Osteocyte (in vitro differentiated cells): ENCODE measurements around the gene KRT38. TPM values are rescaled to one million over a fixed set of nuclear protein-coding genes. Genes with fewer than 3 reads are reported as not detected.

Source experiments
- DNase-seq: peaks from one replicate; pipeline ENCODE4 v3.0.0; 2021; ENCODE audit warnings: mixed read lengths; ENCODE audit not compliant: unreplicated experiment; ENCODE audit errors: extremely low spot score
- H3K27ac Mint-ChIP-seq: one replicate; pipeline ENCODE4 v1.8.0; 2021; ENCODE audit warnings: mild to moderate bottlenecking, mixed read lengths; ENCODE audit not compliant: unreplicated experiment
- H3K27me3 Mint-ChIP-seq: one replicate; pipeline ENCODE4 v1.8.0; 2021; ENCODE audit warnings: mixed read lengths; ENCODE audit not compliant: unreplicated experiment
- H3K36me3 Mint-ChIP-seq: one replicate; pipeline ENCODE4 v1.8.0; 2021; ENCODE audit warnings: mixed read lengths; ENCODE audit not compliant: unreplicated experiment
- H3K4me1 Mint-ChIP-seq: one replicate; pipeline ENCODE4 v1.8.0; 2021; ENCODE audit warnings: mixed read lengths; ENCODE audit not compliant: unreplicated experiment
- H3K4me3 Mint-ChIP-seq: one replicate; pipeline ENCODE4 v1.8.0; 2021; ENCODE audit warnings: mild to moderate bottlenecking, moderate library complexity, mixed read lengths; ENCODE audit not compliant: unreplicated experiment
- H3K9me3 Mint-ChIP-seq: one replicate; pipeline ENCODE4 v1.8.0; 2021; ENCODE audit warnings: mixed read lengths; ENCODE audit not compliant: unreplicated experiment
- CTCF ChIP-seq: fragments of 200-600 bp; sonication (generic); IDR thresholded peaks from 2 replicates; pipeline ENCODE4 v1.5.0; 2021; ENCODE audit warnings: antibody characterized with exemption, mild to moderate bottlenecking, moderate library complexity
- total RNA-seq: library from RNA; stranded (reverse); gene quantifications from 2 replicates; pipeline ENCODE4 v1.2.1, GENCODE V29; 2021

The KRT38 gene
- total RNA-seq, 1 donor from 2014 or later: not detected

- no peaks in the 10 kb centered on the region for H3K36me3 Mint-ChIP-seq
- no peak for TF ChIP-seq CTCF
- peaks cover 17% of the 10 kb centered on the region for H3K4me1 Mint-ChIP-seq
- no peak overlapping the region for H3K4me3 Mint-ChIP-seq
- no peak overlapping the region for H3K27ac Mint-ChIP-seq
- H3K9me3 Mint-ChIP-seq: no peaks in the 10 kb centered on the region
- peaks cover 2% of the 10 kb centered on the region for H3K27me3 Mint-ChIP-seq
- no peak for DNase-seq
Measured at GRCh38 chr17:41421116-41421515, 19.7 kb downstream of the KRT38 start.

- no peak for DNase-seq
- TF ChIP-seq CTCF: no peak
- peaks cover 25% of the 10 kb centered on the region for H3K4me1 Mint-ChIP-seq
- H3K9me3 Mint-ChIP-seq: no peaks in the 10 kb centered on the region
- H3K4me3 Mint-ChIP-seq: no peak overlapping the region
- H3K27ac Mint-ChIP-seq: no peak overlapping the region
- H3K27me3 Mint-ChIP-seq: peaks cover 1% of the 10 kb centered on the region
- H3K36me3 Mint-ChIP-seq: no peaks in the 10 kb centered on the region
Measured at GRCh38 chr17:41420134-41420533, 20.6 kb downstream of the KRT38 start.

GRCh38 chr17:41419716-41420115 is 21.1 kb downstream of the KRT38 start:
- Mint-ChIP-seq H3K36me3 (no peaks in the 10 kb centered on the region), H3K4me3 (no peak overlapping the region), H3K9me3 (no peaks in the 10 kb centered on the region), H3K27ac (no peak overlapping the region), H3K4me1 (peaks cover 25% of the 10 kb centered on the region), H3K27me3 (no peaks in the 10 kb centered on the region)
- no peak for DNase-seq
- TF ChIP-seq CTCF: no peak

GRCh38 chr17:41418116-41418860 is 22.5 kb downstream of the KRT38 start:
- TF ChIP-seq CTCF: no peak
- no peak for DNase-seq
- Mint-ChIP-seq H3K27me3 (no peaks in the 10 kb centered on the region), H3K9me3 (no peaks in the 10 kb centered on the region), H3K27ac (no peak overlapping the region), H3K36me3 (no peaks in the 10 kb centered on the region), H3K4me1 (peaks cover 25% of the 10 kb centered on the region), H3K4me3 (no peak overlapping the region)

- Mint-ChIP-seq H3K27me3 (no peaks in the 10 kb centered on the region), H3K27ac (no peak overlapping the region), H3K36me3 (no peaks in the 10 kb centered on the region), H3K4me1 (peaks cover 25% of the 10 kb centered on the region), H3K9me3 (no peaks in the 10 kb centered on the region), H3K4me3 (no peak overlapping the region)
- TF ChIP-seq CTCF: peak; percentile 20
- DNase-seq: no peak
Measured at GRCh38 chr17:41417576-41418015, 23.2 kb downstream of the KRT38 start.
